CD14-positive monocyte (primary cell): ENCODE measurements around the gene SMIM43. TPM values are rescaled to one million over a fixed set of nuclear protein-coding genes. Genes with fewer than 3 reads are reported as not detected.

ENCODE experiments used
- DNase-seq, 3 donors: peaks; one replicate each; pipeline ENCODE4 v3.0.0-alpha.2; 2011 to 2022
- H2AFZ ChIP-seq: 2 replicates; pipeline ENCODE4 v1.6.0; 2012; ENCODE audit warnings: mild to moderate bottlenecking, low read depth, low read length, inconsistent platforms; ENCODE audit not compliant: insufficient read depth, poor library complexity, severe bottlenecking
- H3K27ac ChIP-seq, 2 donors: 1 replicate in 1 of 2; 2 replicates in 1 of 2; pipeline ENCODE4 v1.5.1; 2012 to 2013; ENCODE audit warnings: low read length in 2 of 2, control low read depth in 1 of 2, inconsistent platforms in 1 of 2, low read depth in 1 of 2, mild to moderate bottlenecking in 1 of 2
- H3K27me3 ChIP-seq, 2 donors: one replicate each; pipeline versions ENCODE4 v1.6.0 to v1.6.1; 2011 to 2013; ENCODE audit warnings: low read length in 2 of 2; ENCODE audit not compliant: control insufficient read depth in 2 of 2, insufficient read depth in 2 of 2
- H3K36me3 ChIP-seq, 2 donors: replicated peaks in 1 of 2; 1 replicate in 1 of 2; 2 replicates in 1 of 2; pipeline versions ENCODE4 v1.5.1 to v1.6.1; 2012 to 2013; ENCODE audit warnings: low read length in 2 of 2, control low read depth in 1 of 2, inconsistent platforms in 1 of 2, mild to moderate bottlenecking in 1 of 2; ENCODE audit not compliant: insufficient read depth in 2 of 2, control insufficient read depth in 1 of 2
- H3K4me1 ChIP-seq, 2 donors: 1 replicate in 1 of 2; 2 replicates in 1 of 2; pipeline versions ENCODE4 v1.5.1 to v1.6.1; 2012 to 2013; ENCODE audit warnings: low read length in 2 of 2, control low read depth in 1 of 2, inconsistent platforms in 1 of 2, mild to moderate bottlenecking in 1 of 2, moderate library complexity in 1 of 2; ENCODE audit not compliant: insufficient read depth in 2 of 2, control insufficient read depth in 1 of 2
- H3K4me2 ChIP-seq: replicated peaks from 2 replicates; pipeline ENCODE3; 2012; ENCODE audit warnings: low read length, moderate library complexity, mild to moderate bottlenecking; ENCODE audit not compliant: poor library complexity, severe bottlenecking; ENCODE audit errors: extremely low read depth
- H3K4me3 ChIP-seq, 3 experiments: fragments of 200-600 bp in 1 of 3; sonication (generic) in 1 of 3; replicated peaks in 1 of 3; 1 replicate in 2 of 3; 2 replicates in 1 of 3; pipeline ENCODE4 v1.5.1; 2011 to 2013; ENCODE audit warnings: low read length in 3 of 3, mild to moderate bottlenecking in 3 of 3, control low read depth in 2 of 3, low read depth in 2 of 3, inconsistent platforms in 1 of 3, moderate library complexity in 1 of 3
- H3K79me2 ChIP-seq: 2 replicates; pipeline ENCODE4 v1.6.0; 2012; ENCODE audit warnings: mild to moderate bottlenecking, control low read depth, inconsistent platforms, low read length, moderate library complexity; ENCODE audit not compliant: insufficient read depth
- H3K9ac ChIP-seq: 2 replicates; pipeline ENCODE4 v1.6.0; 2017; ENCODE audit warnings: low read length, mild to moderate bottlenecking; ENCODE audit not compliant: insufficient read depth, poor library complexity, severe bottlenecking
- H3K9me3 ChIP-seq, 2 donors: replicated peaks in 1 of 2; 1 replicate in 1 of 2; 2 replicates in 1 of 2; pipeline versions ENCODE4 v1.5.1 to v1.6.1; 2012 to 2013; ENCODE audit warnings: low read length in 2 of 2, control low read depth in 1 of 2; ENCODE audit not compliant: control insufficient read depth in 1 of 2, insufficient read depth in 1 of 2
- H4K20me1 ChIP-seq: 2 replicates; pipeline ENCODE4 v1.6.0; 2012; ENCODE audit warnings: mild to moderate bottlenecking, low read length, control low read depth, moderate library complexity; ENCODE audit not compliant: insufficient read depth
- H3K27ac Mint-ChIP-seq, 7 donors: one replicate each; pipeline ENCODE4 v1.8.0; 2020; ENCODE audit warnings: mild to moderate bottlenecking in 7 of 7, mixed read lengths in 7 of 7, moderate library complexity in 6 of 7, inconsistent platforms in 2 of 7
- H3K27me3 Mint-ChIP-seq, 3 donors: one replicate each; pipeline ENCODE4 v1.8.0; 2021 to 2022; ENCODE audit warnings: low read depth in 3 of 3, mild to moderate bottlenecking in 3 of 3, mixed read lengths in 3 of 3, moderate library complexity in 3 of 3, inconsistent platforms in 1 of 3
- H3K36me3 Mint-ChIP-seq, 2 donors: one replicate each; pipeline ENCODE4 v1.8.0; 2020; ENCODE audit warnings: mixed read lengths in 2 of 2, inconsistent platforms in 1 of 2, mild to moderate bottlenecking in 1 of 2
- H3K4me1 Mint-ChIP-seq: one replicate; pipeline ENCODE4 v1.8.0; 2020; ENCODE audit warnings: mild to moderate bottlenecking, mixed read lengths
- H3K4me3 Mint-ChIP-seq, 2 donors: one replicate each; pipeline ENCODE4 v1.8.0; 2020; ENCODE audit warnings: mild to moderate bottlenecking in 2 of 2, mixed read lengths in 2 of 2, moderate library complexity in 1 of 2
- H3K9me3 Mint-ChIP-seq, 7 donors: one replicate each; pipeline ENCODE4 v1.8.0; 2020 to 2022; ENCODE audit warnings: mixed read lengths in 7 of 7, mild to moderate bottlenecking in 6 of 7, moderate library complexity in 6 of 7, inconsistent platforms in 2 of 7
- CTCF ChIP-seq: fragments of 200-600 bp; IDR thresholded peaks from one replicate; pipeline ENCODE4 v1.8.0; 2022; ENCODE audit warnings: antibody characterized with exemption, mild to moderate bottlenecking
- WGBS: methylation state at CpG from one replicate; pipeline ENCODE4 v1.1.5; 2013; ENCODE audit warnings: missing lambda C conversion rate; ENCODE audit not compliant: insufficient coverage; 5-methylcytosine and 5-hydroxymethylcytosine counted together
- intact Hi-C, 2 donors: fragments of 100-400 bp; cut with micrococcal nuclease; formaldehyde crosslinking; loops; one replicate each; pipeline versions ENCODE4 v1.15.0 to v1.15.1; 2023
- polyA plus RNA-seq, 3 donors: library from polyadenylated mRNA; depleted of rRNA in 1 of 3; unstranded in 2 of 3; stranded (reverse) in 1 of 3; fragments of 300-500 nt in 2 of 3; fragments of >200 nt in 1 of 3; fragmentation: Illumina TruSeq in 2 of 3; gene quantifications; 1 replicate in 2 of 3; 2 replicates in 1 of 3; pipeline ENCODE4 v1.2.3, GENCODE V29; 2012 to 2021

The SMIM43 gene
- polyA plus RNA-seq, 3 donors: not detected

DNA sequence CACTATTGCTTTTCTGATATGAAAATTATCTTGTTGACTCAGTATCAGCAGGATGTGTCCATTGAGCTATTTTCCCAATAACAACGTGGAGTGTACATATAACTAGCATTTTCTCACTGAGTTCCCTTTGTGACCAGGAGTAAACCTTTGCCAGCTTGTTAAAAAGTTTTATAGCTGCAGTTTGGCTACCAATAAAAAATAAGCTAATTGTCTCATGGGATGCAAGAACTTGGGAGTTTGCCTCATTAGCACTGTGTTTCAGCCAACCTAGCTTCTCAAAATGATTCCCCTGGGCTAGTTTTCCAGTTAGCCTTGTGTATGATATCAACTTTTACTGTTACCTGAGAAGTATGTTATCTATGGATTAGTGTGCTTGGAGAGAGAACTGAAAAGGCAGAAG, 43.3 kb downstream of the SMIM43 start:
- no peaks in the 10 kb centered on the region for H3K79me2 ChIP-seq
- no peak overlapping the region for H3K4me2 ChIP-seq
- H3K36me3 ChIP-seq: no peaks in the 10 kb centered on the region
- no peaks in the 10 kb centered on the region for H3K9me3 ChIP-seq
- H3K36me3 Mint-ChIP-seq: no peaks in the 10 kb centered on the region
- no peak overlapping the region for H3K4me3 ChIP-seq
- DNase-seq: no peak
- intact Hi-C loops: no loop called here
- H3K4me3 Mint-ChIP-seq: no peak overlapping the region
- H3K4me1 Mint-ChIP-seq: no peaks in the 10 kb centered on the region
- H3K9ac ChIP-seq: no peak overlapping the region
- H3K4me1 ChIP-seq: no peaks in the 10 kb centered on the region
- peaks cover 0 to 9% (median 2%) of the 10 kb centered on the region in 3 donors for H3K27me3 Mint-ChIP-seq
- no peak overlapping the region for H3K27ac ChIP-seq
- no CpG with 5 or more reads among the region's 1 CpG for WGBS
- TF ChIP-seq CTCF: no peak
- H2AFZ ChIP-seq: no peak overlapping the region
- H4K20me1 ChIP-seq: no peaks in the 10 kb centered on the region
- H3K9me3 Mint-ChIP-seq: peaks cover 0 to 1% (median 0%) of the 10 kb centered on the region in 7 donors
- no peaks in the 10 kb centered on the region for H3K27me3 ChIP-seq
- no peak overlapping the region for H3K27ac Mint-ChIP-seq

DNA sequence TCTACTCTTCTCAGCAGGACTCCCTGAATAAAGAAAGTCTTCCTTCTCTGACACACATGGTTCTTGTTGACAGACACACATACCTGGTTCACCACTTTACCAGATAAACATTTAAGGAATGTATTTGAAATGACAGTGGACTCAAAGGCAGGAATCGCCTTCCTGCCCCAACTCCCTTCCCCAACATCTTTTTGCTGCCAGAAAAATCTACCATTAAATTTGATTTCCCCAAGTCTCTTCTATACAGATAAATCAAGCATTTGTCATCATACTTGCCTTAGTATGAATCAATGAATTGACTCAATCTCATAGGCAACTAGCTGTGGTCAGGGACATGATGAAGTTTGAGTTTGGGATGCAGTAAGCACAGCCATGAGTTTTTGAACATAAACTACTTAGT, 44.9 kb downstream of the SMIM43 start:
- peaks cover 0 to 2% (median 0%) of the 10 kb centered on the region in 7 donors for H3K9me3 Mint-ChIP-seq
- H3K79me2 ChIP-seq: no peaks in the 10 kb centered on the region
- H3K27me3 ChIP-seq: no peaks in the 10 kb centered on the region
- H3K36me3 Mint-ChIP-seq: no peaks in the 10 kb centered on the region
- no peak overlapping the region for H2AFZ ChIP-seq
- no peaks in the 10 kb centered on the region for H3K36me3 ChIP-seq
- H3K27me3 Mint-ChIP-seq: peaks cover 0 to 10% (median 5%) of the 10 kb centered on the region in 3 donors
- WGBS: no CpG with 5 or more reads among the region's 1 CpG
- no peaks in the 10 kb centered on the region for H3K4me1 Mint-ChIP-seq
- no peak for DNase-seq
- H4K20me1 ChIP-seq: no peaks in the 10 kb centered on the region
- TF ChIP-seq CTCF: no peak
- no peak overlapping the region for H3K27ac Mint-ChIP-seq
- H3K9ac ChIP-seq: no peak overlapping the region
- H3K9me3 ChIP-seq: no peaks in the 10 kb centered on the region
- intact Hi-C loops: no loop called here
- no peak overlapping the region for H3K4me3 ChIP-seq
- no peak overlapping the region for H3K4me2 ChIP-seq
- H3K27ac ChIP-seq: no peak overlapping the region
- H3K4me1 ChIP-seq: no peaks in the 10 kb centered on the region
- H3K4me3 Mint-ChIP-seq: no peak overlapping the region
